ENCODE measurements around the gene LPP. TPM values are rescaled to one million over a fixed set of nuclear protein-coding genes. Genes with fewer than 3 reads are reported as not detected.

LPP gene
- polyA plus RNA-seq, 4 donors: 17.0 to 31.8 (median 24.2) TPM

- no peak for DNase-seq (ENCODE audit: low read depth in 4 of 4, low spot score in 2 of 4)
Measured at GRCh38 chr3:188385295-188385694, 231.3 kb downstream of the LPP start.

- DNase-seq (ENCODE audit: low read depth in 4 of 4, low spot score in 2 of 4): no peak
Measured at GRCh38 chr3:188389711-188390342, 235.9 kb downstream of the LPP start.

- DNase-seq (ENCODE audit: low read depth in 4 of 4, low spot score in 2 of 4): no peak
Measured at GRCh38 chr3:188390343-188390718, 236.4 kb downstream of the LPP start.

GRCh38 chr3:188390775-188391443 is 237.0 kb downstream of the LPP start:
- no peak for DNase-seq (ENCODE audit: low read depth in 4 of 4, low spot score in 2 of 4)

GRCh38 chr3:188391592-188391991 is 237.6 kb downstream of the LPP start:
- no peak for DNase-seq (ENCODE audit: low read depth in 4 of 4, low spot score in 2 of 4)

- DNase-seq (ENCODE audit: low read depth in 4 of 4, low spot score in 2 of 4): no peak
Measured at GRCh38 chr3:188392076-188392475, 238.1 kb downstream of the LPP start.

- no peak for DNase-seq (ENCODE audit: low read depth in 4 of 4, low spot score in 2 of 4)
Measured at GRCh38 chr3:188394623-188395022, 240.7 kb downstream of the LPP start.

GRCh38 chr3:188396251-188396650 is 242.3 kb downstream of the LPP start:
- DNase-seq (ENCODE audit: low read depth in 4 of 4, low spot score in 2 of 4): no peak

- DNase-seq (ENCODE audit: low read depth in 4 of 4, low spot score in 2 of 4): no peak
Measured at GRCh38 chr3:188396900-188397299, 242.9 kb downstream of the LPP start.

GRCh38 chr3:188397766-188398705 is 244.1 kb downstream of the LPP start:
- no peak for DNase-seq (ENCODE audit: low read depth in 4 of 4, low spot score in 2 of 4)

GRCh38 chr3:188400494-188401243 is 246.7 kb downstream of the LPP start:
- DNase-seq (ENCODE audit: low read depth in 4 of 4, low spot score in 2 of 4): no peak

- DNase-seq (ENCODE audit: low read depth in 4 of 4, low spot score in 2 of 4): no peak
Measured at GRCh38 chr3:188401244-188401993, 247.5 kb downstream of the LPP start.

- DNase-seq (ENCODE audit: low read depth in 4 of 4, low spot score in 2 of 4): no peak
Measured at GRCh38 chr3:188402229-188402628, 248.3 kb downstream of the LPP start.

- DNase-seq (ENCODE audit: low read depth in 4 of 4, low spot score in 2 of 4): no peak
Measured at GRCh38 chr3:188403404-188403803, 249.4 kb downstream of the LPP start.

GRCh38 chr3:188404124-188404523 is 250.2 kb downstream of the LPP start:
- DNase-seq (ENCODE audit: low read depth in 4 of 4, low spot score in 2 of 4): no peak

GRCh38 chr3:188404701-188405100 is 250.7 kb downstream of the LPP start:
- DNase-seq (ENCODE audit: low read depth in 4 of 4, low spot score in 2 of 4): no peak

GRCh38 chr3:188407158-188407880 is 253.4 kb downstream of the LPP start:
- no peak for DNase-seq (ENCODE audit: low read depth in 4 of 4, low spot score in 2 of 4)

GRCh38 chr3:188408831-188409230 is 254.9 kb downstream of the LPP start:
- DNase-seq (ENCODE audit: low read depth in 4 of 4, low spot score in 2 of 4): no peak

GRCh38 chr3:188411750-188412149 is 257.8 kb downstream of the LPP start:
- DNase-seq (ENCODE audit: low read depth in 4 of 4, low spot score in 2 of 4): no peak
